Measurements from ENCODE around the gene SLC22A31. TPM values are rescaled to one million over a fixed set of nuclear protein-coding genes. Genes with fewer than 3 reads are reported as not detected.
A peak's percentile ranks its signal among the peaks of the same experiment; 100 is the strongest.
"Not testable (repeated sequence)": the region's sequence is repeated elsewhere in the genome, so short reads cannot be mapped to it uniquely, and the experiment has no call there.

Gene SLC22A31
- total and polyA plus RNA-seq, 5 donors = 0.05 to 0.69 (median 0.12) TPM; not detected in 2

DNA sequence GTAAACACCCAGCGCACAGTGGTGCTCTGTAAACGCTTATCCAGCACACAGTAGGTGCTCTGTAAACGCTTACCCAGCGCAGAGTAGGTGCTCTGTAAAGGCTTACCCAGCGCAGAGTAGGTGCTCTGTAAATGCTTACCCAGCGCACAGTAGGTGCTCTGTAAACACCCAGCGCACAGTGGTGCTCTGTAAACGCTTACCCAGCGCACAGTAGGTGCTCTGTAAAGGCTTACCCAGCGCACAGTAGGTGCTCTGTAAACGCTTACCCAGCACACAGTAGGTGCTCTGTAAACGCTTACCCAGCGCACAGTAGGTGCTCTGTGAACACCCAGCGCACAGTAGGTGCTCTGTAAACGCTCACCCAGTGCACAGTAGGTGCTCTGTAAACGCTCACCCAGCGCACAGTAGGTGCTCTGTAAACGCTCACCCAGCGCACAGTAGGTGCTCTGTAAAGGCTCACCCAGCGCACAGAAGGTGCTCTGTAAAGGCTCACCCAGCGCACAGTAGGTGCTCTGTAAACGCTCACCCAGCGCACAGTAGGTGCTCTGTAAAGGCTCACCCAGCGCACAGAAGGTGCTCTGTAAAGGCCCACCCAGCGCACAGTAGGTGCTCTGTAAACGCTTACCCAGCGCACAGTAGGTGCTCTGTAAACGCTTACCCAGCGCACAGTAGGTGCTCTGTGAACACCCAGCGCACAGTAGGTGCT, 14.3 kb downstream of the SLC22A31 start:
- WGBS = 92% methylated on average over 30 of the region's 30 CpGs
- DNase-seq = peak in 1 of 3 donors; percentile 0
- H3K9me3 ChIP-seq (ENCODE audit: control insufficient read depth, low read length); intact Hi-C loops (cut with DNase I); H3K4me1 ChIP-seq (ENCODE audit: control insufficient read depth, insufficient read depth, low read length); H3K27ac ChIP-seq (ENCODE audit: low read length); H3K4me3 ChIP-seq (ENCODE audit: low read length); H3K27me3 ChIP-seq (ENCODE audit: control insufficient read depth, insufficient read depth); ATAC-seq: not testable (repeated sequence)

DNA sequence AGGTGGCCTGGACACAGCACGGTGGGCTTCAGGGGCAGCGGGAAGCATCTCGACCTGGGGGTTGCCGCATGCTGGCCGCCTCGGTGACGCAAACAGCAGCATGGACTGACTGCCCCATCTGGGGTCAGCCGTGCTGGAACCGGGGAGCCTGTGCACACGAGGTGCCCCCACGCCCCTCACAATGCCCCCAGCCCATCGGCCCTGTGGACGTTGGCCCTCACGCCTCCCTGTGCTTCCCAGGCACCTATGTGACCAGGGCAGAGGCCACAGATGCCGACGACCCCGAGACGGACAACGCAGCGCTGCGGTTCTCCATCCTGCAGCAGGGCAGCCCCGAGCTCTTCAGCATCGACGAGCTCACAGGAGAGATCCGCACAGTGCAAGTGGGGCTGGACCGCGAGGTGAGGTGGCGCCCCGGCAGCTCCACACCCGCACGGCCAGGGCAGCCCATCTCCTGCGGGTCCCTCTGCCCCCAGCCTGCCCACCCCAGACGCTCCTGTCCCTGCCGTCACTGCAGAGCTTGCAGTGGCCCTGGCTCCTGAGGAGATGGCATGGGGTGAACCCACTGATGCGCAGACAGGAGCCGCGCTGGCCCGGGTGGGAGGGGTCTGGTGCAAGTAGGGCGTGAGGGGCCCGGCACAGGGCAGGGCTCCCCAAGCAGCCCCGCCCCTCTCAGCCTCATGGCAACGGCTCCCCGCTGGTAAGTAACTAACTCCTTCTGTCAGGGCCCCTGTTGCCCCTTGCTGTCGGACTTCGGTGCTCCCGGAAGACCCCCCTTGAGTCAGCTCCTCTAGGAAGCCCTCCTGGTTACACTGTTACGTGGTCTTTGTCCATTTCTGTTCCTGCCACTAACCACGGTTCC, 15.2 kb downstream of the SLC22A31 start:
- H3K4me1 ChIP-seq (ENCODE audit: control insufficient read depth, insufficient read depth, low read length) = no peaks in the 10 kb centered on the region
- WGBS = 76% methylated on average over 48 of the region's 48 CpGs
- intact Hi-C loops (cut with DNase I) = no loop called here
- H3K4me3 ChIP-seq (ENCODE audit: low read length) = no peak overlapping the region
- DNase-seq = peak in 2 of 3 donors; percentile 49 to 52
- no peaks in the 10 kb centered on the region for H3K9me3 ChIP-seq (ENCODE audit: control insufficient read depth, low read length)
- H3K27ac ChIP-seq (ENCODE audit: low read length) = no peak overlapping the region
- ATAC-seq = peak in 1 of 2 donors; percentile 25
- H3K27me3 ChIP-seq (ENCODE audit: control insufficient read depth, insufficient read depth) = no peaks in the 10 kb centered on the region

DNA sequence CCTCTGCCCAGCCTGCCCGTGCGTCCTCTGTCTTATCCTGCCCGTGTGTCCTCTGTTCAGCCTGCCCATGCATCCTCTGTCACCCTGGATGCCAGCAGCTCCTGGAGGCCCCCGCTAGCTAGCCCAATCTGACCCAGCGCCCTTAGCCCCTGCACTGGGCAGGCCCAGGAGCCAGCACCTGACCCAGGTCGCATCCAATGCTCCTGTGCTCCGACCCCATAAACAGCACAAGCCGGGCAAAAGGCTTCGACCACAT, 15.7 kb downstream of the SLC22A31 start:
- Histone ChIP-seq H3K4me1 (ENCODE audit: control insufficient read depth, insufficient read depth, low read length) (no peaks in the 10 kb centered on the region), H3K4me3 (ENCODE audit: low read length) (no peak overlapping the region), H3K27me3 (ENCODE audit: control insufficient read depth, insufficient read depth) (no peaks in the 10 kb centered on the region), H3K27ac (ENCODE audit: low read length) (no peak overlapping the region), H3K9me3 (ENCODE audit: control insufficient read depth, low read length) (no peaks in the 10 kb centered on the region)
- no peak for ATAC-seq
- intact Hi-C loops (cut with DNase I) = no loop called here
- peak in 1 of 3 donors; percentile 41 for DNase-seq
- WGBS = 79% methylated on average over 9 of the region's 9 CpGs

DNA sequence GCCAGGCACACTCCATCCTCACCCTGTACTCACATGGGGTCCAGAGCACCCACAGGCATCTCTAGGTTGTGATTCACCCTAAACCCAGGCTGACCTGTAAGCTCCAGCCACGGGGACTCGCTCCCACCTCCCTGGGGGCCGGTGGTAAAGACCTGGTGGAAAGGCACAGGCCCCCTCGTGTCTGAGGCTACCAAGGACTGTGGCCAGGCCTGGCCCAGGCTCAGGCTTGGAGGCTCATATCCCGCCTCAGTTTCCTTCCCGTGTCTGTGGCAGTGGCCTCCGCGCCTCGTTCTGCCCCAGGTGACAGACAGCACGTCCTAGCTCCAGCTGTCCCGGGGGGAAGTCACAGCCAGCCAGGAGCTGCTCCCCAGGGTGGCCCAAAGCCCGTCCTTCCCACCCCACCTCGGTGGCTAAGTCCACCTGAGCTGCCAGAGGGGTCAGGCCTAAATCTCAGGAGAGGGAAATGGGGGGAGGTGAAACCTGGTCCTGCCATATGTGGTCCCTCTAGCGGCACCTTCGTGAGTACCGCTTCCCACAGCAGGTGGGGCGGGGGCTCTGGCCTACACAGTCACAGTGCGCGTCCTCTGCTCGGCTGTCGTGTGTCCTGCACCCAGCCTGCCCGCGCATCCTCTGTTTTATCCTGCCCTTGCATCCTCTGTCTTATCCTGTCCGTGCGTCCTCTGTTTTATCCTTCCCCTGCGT, 16.2 kb downstream of the SLC22A31 start:
- no peaks in the 10 kb centered on the region for H3K27me3 ChIP-seq (ENCODE audit: control insufficient read depth, insufficient read depth)
- H3K9me3 ChIP-seq (ENCODE audit: control insufficient read depth, low read length) = no peaks in the 10 kb centered on the region
- peak in 2 of 3 donors; percentile 27 to 40 for DNase-seq
- ATAC-seq = peak in 1 of 2 donors; percentile 23
- intact Hi-C loops (cut with DNase I) = no loop called here
- H3K27ac ChIP-seq (ENCODE audit: low read length) = no peak overlapping the region
- 72% methylated on average over 26 of the region's 26 CpGs for WGBS
- H3K4me3 ChIP-seq (ENCODE audit: low read length) = no peak overlapping the region
- H3K4me1 ChIP-seq (ENCODE audit: control insufficient read depth, insufficient read depth, low read length) = no peaks in the 10 kb centered on the region

DNA sequence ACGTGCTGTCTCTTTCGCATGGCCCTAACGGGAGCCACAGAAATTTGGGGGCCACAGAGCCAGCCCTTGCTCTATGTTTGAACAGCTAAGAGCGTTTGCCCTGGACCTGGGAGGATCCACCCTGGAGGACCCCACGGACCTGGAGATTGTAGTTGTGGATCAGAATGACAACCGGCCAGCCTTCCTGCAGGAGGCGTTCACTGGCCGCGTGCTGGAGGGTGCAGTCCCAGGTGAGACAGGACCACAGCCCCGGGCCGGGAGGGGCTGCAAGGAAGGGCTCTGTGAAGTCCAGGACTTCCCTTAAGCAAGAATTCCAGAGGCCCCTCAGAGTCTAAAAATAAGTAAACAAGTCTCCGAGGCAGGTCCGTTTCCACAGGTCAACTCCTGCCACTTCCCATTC, 16.9 kb downstream of the SLC22A31 start:
- Histone ChIP-seq H3K27ac (ENCODE audit: low read length) (no peak overlapping the region), H3K27me3 (ENCODE audit: control insufficient read depth, insufficient read depth) (no peaks in the 10 kb centered on the region), H3K4me3 (ENCODE audit: low read length) (no peak overlapping the region), H3K4me1 (ENCODE audit: control insufficient read depth, insufficient read depth, low read length) (no peaks in the 10 kb centered on the region), H3K9me3 (ENCODE audit: control insufficient read depth, low read length) (no peaks in the 10 kb centered on the region)
- ATAC-seq (no peak), DNase-seq (peak in 2 of 3 donors; percentile 17 to 47)
- WGBS = 55% methylated on average over 13 of the region's 13 CpGs
- intact Hi-C loops (cut with DNase I) = no loop called here

DNA sequence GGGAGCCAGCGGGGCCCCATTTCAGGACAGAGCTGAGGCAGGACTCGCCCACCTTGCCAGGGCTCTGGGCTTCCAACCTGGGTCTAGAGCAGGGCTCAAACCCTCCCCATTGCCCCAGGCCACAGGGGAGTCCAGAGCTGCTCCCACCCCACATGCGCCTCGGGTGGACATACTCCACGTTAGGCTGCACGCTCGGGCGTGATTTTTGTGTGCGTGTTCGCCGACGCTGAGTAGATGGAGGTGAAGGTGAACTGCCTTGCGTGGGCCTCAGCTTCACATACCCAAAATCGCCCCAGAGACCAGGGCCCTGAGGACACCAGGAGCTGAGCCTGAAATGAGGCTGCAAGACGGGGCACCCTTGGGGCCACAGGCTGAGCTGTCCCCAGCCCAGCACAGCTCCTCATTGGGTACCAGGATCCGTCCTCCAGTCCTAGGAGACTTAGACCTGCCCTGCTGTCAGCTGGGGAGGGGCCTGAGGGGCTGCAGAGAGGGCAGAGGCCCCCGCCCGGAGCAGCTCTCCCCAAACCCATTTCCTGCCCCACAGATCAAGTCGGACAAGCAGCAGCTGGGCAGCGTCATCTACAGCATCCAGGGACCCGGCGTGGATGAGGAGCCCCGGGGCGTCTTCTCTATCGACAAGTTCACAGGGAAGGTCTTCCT, 20.6 kb downstream of the SLC22A31 start:
- Histone ChIP-seq H3K4me1 (ENCODE audit: control insufficient read depth, insufficient read depth, low read length) (no peaks in the 10 kb centered on the region), H3K27me3 (ENCODE audit: control insufficient read depth, insufficient read depth) (no peaks in the 10 kb centered on the region), H3K4me3 (ENCODE audit: low read length) (no peak overlapping the region), H3K9me3 (ENCODE audit: control insufficient read depth, low read length) (no peaks in the 10 kb centered on the region), H3K27ac (ENCODE audit: low read length) (no peak overlapping the region)
- intact Hi-C loops (cut with DNase I) = no loop called here
- ATAC-seq (no peak), DNase-seq (peak in 1 of 3 donors; percentile 36)
- 76% methylated on average over 25 of the region's 25 CpGs for WGBS

DNA sequence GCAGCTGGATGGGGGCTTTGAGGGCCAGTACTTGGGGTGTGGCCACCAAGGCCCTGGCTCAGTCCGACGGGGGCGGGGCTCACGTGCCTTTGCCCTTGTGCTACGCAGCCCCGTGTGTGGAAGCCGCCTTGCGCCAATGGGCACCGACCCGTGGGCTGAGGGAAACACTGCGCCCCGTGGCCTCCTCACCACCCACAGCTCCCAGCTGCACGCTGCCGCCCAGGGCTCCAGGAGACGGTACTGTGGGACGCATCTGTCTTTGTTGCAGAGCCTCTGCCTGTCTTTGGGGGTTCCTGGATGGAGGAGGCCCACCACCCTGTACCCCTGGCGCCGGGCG, 21.2 kb downstream of the SLC22A31 start:
- Histone ChIP-seq H3K4me3 (ENCODE audit: low read length) (no peak overlapping the region), H3K9me3 (ENCODE audit: control insufficient read depth, low read length) (no peaks in the 10 kb centered on the region), H3K4me1 (ENCODE audit: control insufficient read depth, insufficient read depth, low read length) (no peaks in the 10 kb centered on the region), H3K27ac (ENCODE audit: low read length) (no peak overlapping the region), H3K27me3 (ENCODE audit: control insufficient read depth, insufficient read depth) (no peaks in the 10 kb centered on the region)
- intact Hi-C loops (cut with DNase I) = no loop called here
- WGBS = 81% methylated on average over 19 of the region's 19 CpGs
- ATAC-seq (no peak), DNase-seq (no peak)

DNA sequence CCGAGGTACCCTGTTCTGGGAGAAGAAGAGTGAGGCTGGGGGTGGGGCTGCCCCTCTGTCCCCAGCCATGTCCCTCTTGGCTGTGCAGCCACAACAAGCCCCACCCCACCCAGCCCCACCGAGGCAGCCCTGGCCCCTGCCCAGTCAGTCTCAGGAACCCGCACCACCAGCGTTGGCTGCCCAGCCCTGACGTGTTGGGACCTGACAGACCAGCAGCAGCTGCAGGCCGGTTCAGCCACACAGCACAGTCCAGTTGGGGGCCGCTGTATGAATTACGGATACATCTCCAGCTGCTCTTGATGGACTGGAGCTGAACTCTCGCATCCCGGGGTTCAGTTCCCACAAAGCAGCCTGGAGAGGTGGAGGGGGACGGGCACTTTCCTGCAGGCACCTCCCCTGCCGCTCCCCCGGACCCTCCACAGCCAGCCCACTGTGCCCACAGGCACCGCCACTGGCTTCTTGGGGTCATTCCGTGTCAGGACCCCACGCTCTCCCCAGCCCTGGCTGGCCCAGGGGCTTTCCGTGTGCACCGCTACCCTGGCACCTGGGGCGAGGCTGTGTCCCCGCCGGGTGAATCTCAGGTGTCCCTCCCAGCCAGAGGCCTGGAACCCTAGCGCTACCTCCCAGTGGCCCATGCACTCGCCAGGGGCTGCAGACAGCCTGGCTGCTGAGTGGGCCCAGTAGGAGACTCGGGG, 21.7 kb downstream of the SLC22A31 start:
- intact Hi-C loops (cut with DNase I) = no loop called here
- H3K4me1 ChIP-seq (ENCODE audit: control insufficient read depth, insufficient read depth, low read length) = no peaks in the 10 kb centered on the region
- 79% methylated on average over 24 of the region's 24 CpGs for WGBS
- H3K9me3 ChIP-seq (ENCODE audit: control insufficient read depth, low read length) = no peaks in the 10 kb centered on the region
- ATAC-seq (no peak), DNase-seq (no peak)
- H3K27me3 ChIP-seq (ENCODE audit: control insufficient read depth, insufficient read depth) = no peaks in the 10 kb centered on the region
- no peak overlapping the region for H3K27ac ChIP-seq (ENCODE audit: low read length)
- H3K4me3 ChIP-seq (ENCODE audit: low read length) = no peak overlapping the region

DNA sequence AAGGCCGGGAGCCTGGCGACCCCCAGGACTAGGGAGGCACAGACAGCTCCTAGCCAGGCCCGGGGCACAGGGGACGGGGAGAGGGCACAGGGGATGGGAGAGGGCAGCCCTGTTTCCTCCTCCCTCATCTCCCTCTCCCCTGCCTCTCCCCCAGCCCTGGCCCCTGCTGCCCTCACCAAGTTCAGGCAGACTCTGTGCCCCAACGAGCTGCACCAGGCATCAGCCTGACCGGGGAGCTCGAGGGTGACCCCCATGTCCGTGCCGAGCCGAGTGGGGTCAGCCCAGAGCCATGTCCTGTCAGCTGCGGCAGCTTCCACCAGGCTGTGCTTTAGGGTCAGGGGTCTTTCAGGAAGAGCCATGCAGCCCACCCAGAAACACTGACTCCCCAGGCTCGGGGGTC, 22.8 kb downstream of the SLC22A31 start:
- Histone ChIP-seq H3K27me3 (ENCODE audit: control insufficient read depth, insufficient read depth) (no peaks in the 10 kb centered on the region), H3K9me3 (ENCODE audit: control insufficient read depth, low read length) (no peaks in the 10 kb centered on the region), H3K27ac (ENCODE audit: low read length) (no peak overlapping the region), H3K4me1 (ENCODE audit: control insufficient read depth, insufficient read depth, low read length) (no peaks in the 10 kb centered on the region), H3K4me3 (ENCODE audit: low read length) (no peak overlapping the region)
- no peak for DNase-seq
- intact Hi-C loops (cut with DNase I) = no loop called here
- no peak for ATAC-seq
- 76% methylated on average over 12 of the region's 12 CpGs for WGBS

DNA sequence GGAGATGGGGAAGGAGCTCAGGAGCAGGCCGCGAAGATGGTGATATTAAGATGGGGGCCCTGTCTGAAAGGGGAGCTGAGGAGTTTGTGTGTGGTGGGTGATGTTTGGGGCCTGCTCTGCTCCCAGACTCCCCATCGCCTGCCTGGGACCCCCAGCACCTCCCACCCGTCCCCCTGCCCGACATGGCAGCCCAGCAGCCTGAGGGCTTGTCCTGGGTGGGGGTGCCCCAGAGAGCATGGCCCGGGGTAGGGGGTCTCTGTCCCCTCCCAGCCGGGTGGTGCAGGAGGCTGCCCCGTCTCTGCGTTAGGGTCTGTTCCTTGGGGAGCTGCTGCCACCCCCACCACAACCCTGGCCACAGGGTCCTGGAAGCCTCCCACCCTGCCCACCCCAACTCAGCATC, 23.6 kb downstream of the SLC22A31 start:
- no peaks in the 10 kb centered on the region for H3K9me3 ChIP-seq (ENCODE audit: control insufficient read depth, low read length)
- DNase-seq = no peak
- intact Hi-C loops (cut with DNase I) = no loop called here
- H3K27ac ChIP-seq (ENCODE audit: low read length) = no peak overlapping the region
- no peaks in the 10 kb centered on the region for H3K27me3 ChIP-seq (ENCODE audit: control insufficient read depth, insufficient read depth)
- H3K4me3 ChIP-seq (ENCODE audit: low read length) = no peak overlapping the region
- ATAC-seq = no peak
- no peaks in the 10 kb centered on the region for H3K4me1 ChIP-seq (ENCODE audit: control insufficient read depth, insufficient read depth, low read length)
- WGBS = 87% methylated on average over 9 of the region's 9 CpGs
